ENCODE results near the gene MGA. TPM values are rescaled to one million over a fixed set of nuclear protein-coding genes. Genes with fewer than 3 reads are reported as not detected.

MGA gene
- polyA plus RNA-seq, 2 of the 4 experiments (the other 2 are of a cell fraction), result 4.5 to 13.8 TPM

DNA sequence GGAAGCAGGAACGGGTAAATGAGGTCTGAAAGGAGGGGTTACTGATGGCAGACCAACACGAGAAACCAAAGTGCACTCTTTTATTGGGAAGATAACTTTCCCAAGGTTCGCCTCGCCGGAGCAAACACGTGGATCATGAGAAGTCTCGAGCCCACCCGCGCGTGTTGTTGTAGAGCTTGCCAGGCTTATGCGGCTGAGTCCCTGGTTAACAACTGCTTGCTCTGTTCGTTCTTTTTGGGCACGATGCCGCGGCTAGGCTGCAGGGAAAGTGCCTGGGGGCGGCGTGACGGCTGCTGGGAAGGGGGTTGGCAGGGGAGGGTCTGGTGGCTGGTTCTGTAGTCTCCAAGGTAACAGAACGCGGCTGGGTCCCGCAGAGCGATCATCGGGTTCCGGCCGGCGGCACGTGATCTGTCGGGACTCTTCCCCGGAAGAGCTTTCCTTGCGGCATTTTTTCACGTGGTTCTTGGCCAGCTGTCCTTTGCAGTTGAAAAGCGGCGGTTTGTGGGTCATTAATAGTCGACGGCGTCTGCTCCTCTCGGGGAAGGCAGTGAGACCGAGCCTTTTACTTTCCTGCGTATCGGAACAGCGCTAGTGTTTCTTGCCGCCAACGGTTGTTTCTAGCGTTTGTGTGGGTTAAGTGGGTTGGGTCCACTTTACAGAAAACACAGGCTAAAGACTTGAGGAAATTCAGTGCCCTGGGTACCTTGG is 1.5 kb downstream of the MGA start:
- Histone ChIP-seq H3K4me3 (peak overlapping the region; percentile 56), H3K4me1 (peaks cover 20% of the 10 kb centered on the region), H3K9me3 (no peaks in the 10 kb centered on the region), H3K4me2 (peak overlapping the region; percentile 85), H3K27ac (peak overlapping the region; percentile 66 to 88)
- ATAC-seq (peak; percentile 72 to 74), DNase-seq (ENCODE audit: low read depth in 1 of 2, low spot score in 1 of 2) (peak; percentile 48 to 55), FAIRE-seq (no peak)
- CTCF ChIA-PET, result interaction anchor here (0.9 to 1.9 kb wide), 2 partner anchors 9 to 58 kb away, joined by 4 to 5 read pairs; no protein-coding TSS in a partner anchor
- no peak for TF ChIP-seq MAZ (IDR thresholded peaks at IDR 0.05; ENCODE audit: borderline replicate concordance, low read depth, low read length)
- TF ChIP-seq CEBPB (IDR thresholded peaks at IDR 0.05), result no peak
- TF ChIP-seq RAD21 (conservative IDR thresholded peaks at IDR 0.05 in 1 of 2, IDR thresholded peaks at IDR 0.05 in 1 of 2), result no peak
- TF ChIP-seq JUNB (IDR thresholded peaks at IDR 0.05), result no peak
- TF ChIP-seq, protein P1, sequence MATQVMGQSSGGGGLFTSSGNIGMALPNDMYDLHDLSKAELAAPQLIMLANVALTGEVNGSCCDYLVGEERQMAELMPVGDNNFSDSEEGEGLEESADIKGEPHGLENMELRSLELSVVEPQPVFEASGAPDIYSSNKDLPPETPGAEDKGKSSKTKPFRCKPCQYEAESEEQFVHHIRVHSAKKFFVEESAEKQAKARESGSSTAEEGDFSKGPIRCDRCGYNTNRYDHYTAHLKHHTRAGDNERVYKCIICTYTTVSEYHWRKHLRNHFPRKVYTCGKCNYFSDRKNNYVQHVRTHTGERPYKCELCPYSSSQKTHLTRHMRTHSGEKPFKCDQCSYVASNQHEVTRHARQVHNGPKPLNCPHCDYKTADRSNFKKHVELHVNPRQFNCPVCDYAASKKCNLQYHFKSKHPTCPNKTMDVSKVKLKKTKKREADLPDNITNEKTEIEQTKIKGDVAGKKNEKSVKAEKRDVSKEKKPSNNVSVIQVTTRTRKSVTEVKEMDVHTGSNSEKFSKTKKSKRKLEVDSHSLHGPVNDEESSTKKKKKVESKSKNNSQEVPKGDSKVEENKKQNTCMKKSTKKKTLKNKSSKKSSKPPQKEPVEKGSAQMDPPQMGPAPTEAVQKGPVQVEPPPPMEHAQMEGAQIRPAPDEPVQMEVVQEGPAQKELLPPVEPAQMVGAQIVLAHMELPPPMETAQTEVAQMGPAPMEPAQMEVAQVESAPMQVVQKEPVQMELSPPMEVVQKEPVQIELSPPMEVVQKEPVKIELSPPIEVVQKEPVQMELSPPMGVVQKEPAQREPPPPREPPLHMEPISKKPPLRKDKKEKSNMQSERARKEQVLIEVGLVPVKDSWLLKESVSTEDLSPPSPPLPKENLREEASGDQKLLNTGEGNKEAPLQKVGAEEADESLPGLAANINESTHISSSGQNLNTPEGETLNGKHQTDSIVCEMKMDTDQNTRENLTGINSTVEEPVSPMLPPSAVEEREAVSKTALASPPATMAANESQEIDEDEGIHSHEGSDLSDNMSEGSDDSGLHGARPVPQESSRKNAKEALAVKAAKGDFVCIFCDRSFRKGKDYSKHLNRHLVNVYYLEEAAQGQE (IDR thresholded peaks at IDR 0.05), result no peak
- TF ChIP-seq POLR2A (IDR thresholded peaks at IDR 0.05; ENCODE audit: low read length), result no peak
- TF ChIP-seq MAFK (IDR thresholded peaks at IDR 0.05; ENCODE audit: partially characterized antibody), result no peak
- no peak for TF ChIP-seq ZC3H11A (IDR thresholded peaks at IDR 0.05)
- TF ChIP-seq USF2 (IDR thresholded peaks at IDR 0.05), result peak; percentile 92
- peak; percentile 55 for TF ChIP-seq MYC (IDR thresholded peaks at IDR 0.05; ENCODE audit: borderline replicate concordance, low read length)
- no peak for TF ChIP-seq FOXS1 (CRISPR knock-in tag; IDR thresholded peaks at IDR 0.05)
- peak; percentile 90 for TF ChIP-seq MAX (IDR thresholded peaks at IDR 0.05)
- TF ChIP-seq E2F6 (IDR thresholded peaks at IDR 0.05; ENCODE audit: borderline replicate concordance, low read depth), result peak; percentile 79; the same call in 1 of the 2 replicates
- TF ChIP-seq, protein P2, sequence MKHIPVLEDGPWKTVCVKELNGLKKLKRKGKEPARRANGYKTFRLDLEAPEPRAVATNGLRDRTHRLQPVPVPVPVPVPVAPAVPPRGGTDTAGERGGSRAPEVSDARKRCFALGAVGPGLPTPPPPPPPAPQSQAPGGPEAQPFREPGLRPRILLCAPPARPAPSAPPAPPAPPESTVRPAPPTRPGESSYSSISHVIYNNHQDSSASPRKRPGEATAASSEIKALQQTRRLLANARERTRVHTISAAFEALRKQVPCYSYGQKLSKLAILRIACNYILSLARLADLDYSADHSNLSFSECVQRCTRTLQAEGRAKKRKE (CRISPR knock-in tag; IDR thresholded peaks at IDR 0.05; ENCODE audit: low read depth), result no peak
- no peak for TF ChIP-seq POLR2AphosphoS2 (conservative IDR thresholded peaks at IDR 0.05; ENCODE audit: low read length)
- TF ChIP-seq CBX8 (IDR thresholded peaks at IDR 0.05), result no peak
- no peak for TF ChIP-seq PBX3 (IDR thresholded peaks at IDR 0.05)
- no peak for TF ChIP-seq GATA3 (IDR thresholded peaks at IDR 0.05; ENCODE audit: borderline replicate concordance)
- TF ChIP-seq EHF (CRISPR knock-in tag; IDR thresholded peaks at IDR 0.05), result no peak
- TF ChIP-seq HEYL (CRISPR knock-in tag; IDR thresholded peaks at IDR 0.05), result no peak
- no peak for TF ChIP-seq FOSL2 (IDR thresholded peaks at IDR 0.05)
- no peak for TF ChIP-seq FOSL2 (CRISPR knock-in tag; IDR thresholded peaks at IDR 0.05)
- TF ChIP-seq RCOR1 (IDR thresholded peaks at IDR 0.05; ENCODE audit: low read depth, low read length), result no peak
- TF ChIP-seq CTCF (IDR thresholded peaks at IDR 0.05), result no peak
- WGBS (ENCODE audit: missing lambda C conversion rate), result 2% methylated on average over 32 of the region's 44 CpGs
- POLR2A ChIA-PET, result interaction anchor here (0.6 to 2.1 kb wide), 2 partner anchors 34 to 39 kb away, joined by 4 to 6 read pairs; no protein-coding TSS in a partner anchor
